ENCODE data around the gene RGS19. TPM values are rescaled to one million over a fixed set of nuclear protein-coding genes. Genes with fewer than 3 reads are reported as not detected.
"Not testable (repeated sequence)": the region's sequence is repeated elsewhere in the genome, so short reads cannot be mapped to it uniquely, and the experiment has no call there.

The RGS19 gene
- total and polyA plus RNA-seq, 2 donors from 2014 or later = 6.8 to 20.2 TPM

GRCh38 chr20:64090165-64090564 is 10.8 kb upstream of the RGS19 start:
- no peak overlapping the region for H3K27ac ChIP-seq (ENCODE audit: low read depth in 2 of 2, low read length in 2 of 2)
- FAIRE-seq (no peak), DNase-seq (peak in 1 of 5 donors; percentile 72)
- TF ChIP-seq CTCF (IDR thresholded peaks at IDR 0.05; ENCODE audit: borderline replicate concordance, extremely low read depth, insufficient read depth) = no peak
- peaks cover 3% of the 10 kb centered on the region for H3K27me3 ChIP-seq (ENCODE audit: control insufficient read depth, insufficient read depth, low read length)
- no peaks in the 10 kb centered on the region for H3K9me3 ChIP-seq (ENCODE audit: control insufficient read depth in 2 of 3, insufficient read depth in 1 of 3, low read length in 3 of 3)
- H3K36me3 ChIP-seq (ENCODE audit: control insufficient read depth in 2 of 3, insufficient read depth in 3 of 3, low read length in 3 of 3) = no peaks in the 10 kb centered on the region
- no peaks in the 10 kb centered on the region for H3K4me1 ChIP-seq (ENCODE audit: control insufficient read depth in 2 of 3, insufficient read depth in 2 of 3, low read depth in 1 of 3, low read length in 3 of 3)
- H3K4me3 ChIP-seq (ENCODE audit: low read length in 3 of 3) = no peak overlapping the region
- intact Hi-C loops (cut with DNase I) = no loop called here
- H3K9ac ChIP-seq (ENCODE audit: low read length in 3 of 3) = no peak overlapping the region

GRCh38 chr20:64088586-64088985 is 9.3 kb upstream of the RGS19 start:
- H3K4me3 ChIP-seq (ENCODE audit: low read length in 3 of 3); H3K4me1 ChIP-seq (ENCODE audit: control insufficient read depth in 2 of 3, insufficient read depth in 2 of 3, low read depth in 1 of 3, low read length in 3 of 3); DNase-seq; H3K36me3 ChIP-seq (ENCODE audit: control insufficient read depth in 2 of 3, insufficient read depth in 3 of 3, low read length in 3 of 3); H3K27ac ChIP-seq (ENCODE audit: low read depth in 2 of 2, low read length in 2 of 2); H3K9ac ChIP-seq (ENCODE audit: low read length in 3 of 3); H3K27me3 ChIP-seq (ENCODE audit: control insufficient read depth, insufficient read depth, low read length); intact Hi-C loops (cut with DNase I); FAIRE-seq; H3K9me3 ChIP-seq (ENCODE audit: control insufficient read depth in 2 of 3, insufficient read depth in 1 of 3, low read length in 3 of 3): not testable (repeated sequence)

GRCh38 chr20:64087226-64087825 is 8.0 kb upstream of the RGS19 start:
- H3K9me3 ChIP-seq (ENCODE audit: control insufficient read depth in 2 of 3, insufficient read depth in 1 of 3, low read length in 3 of 3); H3K4me1 ChIP-seq (ENCODE audit: control insufficient read depth in 2 of 3, insufficient read depth in 2 of 3, low read depth in 1 of 3, low read length in 3 of 3); DNase-seq; H3K4me3 ChIP-seq (ENCODE audit: low read length in 3 of 3); H3K27ac ChIP-seq (ENCODE audit: low read depth in 2 of 2, low read length in 2 of 2); H3K36me3 ChIP-seq (ENCODE audit: control insufficient read depth in 2 of 3, insufficient read depth in 3 of 3, low read length in 3 of 3); intact Hi-C loops (cut with DNase I); FAIRE-seq; H3K27me3 ChIP-seq (ENCODE audit: control insufficient read depth, insufficient read depth, low read length); H3K9ac ChIP-seq (ENCODE audit: low read length in 3 of 3): not testable (repeated sequence)

- Histone ChIP-seq H3K4me1 (ENCODE audit: control insufficient read depth in 2 of 3, insufficient read depth in 2 of 3, low read depth in 1 of 3, low read length in 3 of 3) (peaks cover 0 to 4% (median 0%) of the 10 kb centered on the region in 3 donors), H3K27me3 (ENCODE audit: control insufficient read depth, insufficient read depth, low read length) (peaks cover 6% of the 10 kb centered on the region), H3K36me3 (ENCODE audit: control insufficient read depth in 2 of 3, insufficient read depth in 3 of 3, low read length in 3 of 3) (no peaks in the 10 kb centered on the region), H3K9ac (ENCODE audit: low read length in 3 of 3) (no peak overlapping the region), H3K4me3 (ENCODE audit: low read length in 3 of 3) (no peak overlapping the region), H3K27ac (ENCODE audit: low read depth in 2 of 2, low read length in 2 of 2) (no peak overlapping the region), H3K9me3 (ENCODE audit: control insufficient read depth in 2 of 3, insufficient read depth in 1 of 3, low read length in 3 of 3) (no peaks in the 10 kb centered on the region)
- no peak for TF ChIP-seq CTCF (IDR thresholded peaks at IDR 0.05; ENCODE audit: borderline replicate concordance, extremely low read depth, insufficient read depth)
- FAIRE-seq = no peak
- DNase-seq = no peak
- intact Hi-C loops (cut with DNase I) = no loop called here
These were observed 7.5 kb upstream of the RGS19 start for GRCh38 chr20:64086801-64087200.
